CD4-positive, CD25-positive, alpha-beta regulatory T cell (primary cell): Measurements from ENCODE around the gene GIPR. TPM values are rescaled to one million over a fixed set of nuclear protein-coding genes. Genes with fewer than 3 reads are reported as not detected.
"Not testable (repeated sequence)": the region's sequence is repeated elsewhere in the genome, so short reads cannot be mapped to it uniquely, and the experiment has no call there.

Source experiments
- ATAC-seq, 2 donors: fragments of 150-1000 bp; cut with Tn5 transposase; one replicate each; pipeline ENCODE4 v1.10.0; 2021; ENCODE audit warnings: low read depth in 2 of 2, moderate number of reproducible peaks in 2 of 2, moderate library complexity in 1 of 2
- DNase-seq, 3 donors: peaks; one replicate each; pipeline versions ENCODE4 v3.0.0 to v3.0.0-alpha.2; 2012 to 2022; ENCODE audit warnings: mixed read lengths in 1 of 3
- H3K27ac ChIP-seq: one replicate; pipeline ENCODE4 v1.7.0; 2013; ENCODE audit warnings: mild to moderate bottlenecking, low read length; ENCODE audit not compliant: insufficient read depth, poor library complexity, severe bottlenecking
- H3K27me3 ChIP-seq: one replicate; pipeline ENCODE4 v1.7.0; 2013; ENCODE audit warnings: low read length; ENCODE audit not compliant: control insufficient read depth, insufficient read depth
- H3K36me3 ChIP-seq: one replicate; pipeline ENCODE4 v1.7.0; 2013; ENCODE audit warnings: mild to moderate bottlenecking, low read length, moderate library complexity; ENCODE audit not compliant: control insufficient read depth, insufficient read depth
- H3K4me1 ChIP-seq: 2 replicates; pipeline ENCODE4 v1.7.0; 2013; ENCODE audit warnings: mild to moderate bottlenecking, low read length; ENCODE audit not compliant: insufficient read depth, control insufficient read depth, poor library complexity, severe bottlenecking
- H3K4me3 ChIP-seq: one replicate; pipeline ENCODE4 v1.7.0; 2013; ENCODE audit warnings: low read depth, mild to moderate bottlenecking, low read length, moderate library complexity
- H3K9me3 ChIP-seq, 2 experiments: 1 replicate in 1 of 2; 2 replicates in 1 of 2; pipeline ENCODE4 v1.7.0; 2013; ENCODE audit warnings: low read length in 2 of 2, mild to moderate bottlenecking in 1 of 2, moderate library complexity in 1 of 2; ENCODE audit not compliant: control insufficient read depth in 2 of 2
- H3K27ac Mint-ChIP-seq, 3 donors: one replicate each; pipeline ENCODE4 v1.8.0; 2020 to 2022; ENCODE audit warnings: mild to moderate bottlenecking in 3 of 3, mixed read lengths in 3 of 3, moderate library complexity in 2 of 3
- H3K27me3 Mint-ChIP-seq: one replicate; pipeline ENCODE4 v1.8.0; 2022; ENCODE audit warnings: mild to moderate bottlenecking, mixed read lengths
- H3K36me3 Mint-ChIP-seq: one replicate; pipeline ENCODE4 v1.8.0; 2020; ENCODE audit warnings: mixed read lengths
- H3K4me1 Mint-ChIP-seq, 4 donors: one replicate each; pipeline ENCODE4 v1.8.0; 2020 to 2022; ENCODE audit warnings: mixed read lengths in 4 of 4, mild to moderate bottlenecking in 1 of 4
- H3K4me3 Mint-ChIP-seq, 4 donors: one replicate each; pipeline ENCODE4 v1.8.0; 2020 to 2022; ENCODE audit warnings: mild to moderate bottlenecking in 4 of 4, mixed read lengths in 4 of 4, moderate library complexity in 3 of 4
- H3K9me3 Mint-ChIP-seq, 7 donors: one replicate each; pipeline ENCODE4 v1.8.0; 2020 to 2022; ENCODE audit warnings: mixed read lengths in 7 of 7, mild to moderate bottlenecking in 3 of 7, moderate library complexity in 2 of 7
- polyA plus RNA-seq, 4 donors: library from polyadenylated mRNA; unstranded; fragments of 300-500 nt; fragmentation: Illumina TruSeq; gene quantifications; one replicate each; pipeline ENCODE4 v1.2.3, GENCODE V29; 2021
- total RNA-seq: library from RNA; stranded (reverse); gene quantifications from one replicate; pipeline ENCODE4 v1.2.3, GENCODE V29; 2022

Gene GIPR, protein sequence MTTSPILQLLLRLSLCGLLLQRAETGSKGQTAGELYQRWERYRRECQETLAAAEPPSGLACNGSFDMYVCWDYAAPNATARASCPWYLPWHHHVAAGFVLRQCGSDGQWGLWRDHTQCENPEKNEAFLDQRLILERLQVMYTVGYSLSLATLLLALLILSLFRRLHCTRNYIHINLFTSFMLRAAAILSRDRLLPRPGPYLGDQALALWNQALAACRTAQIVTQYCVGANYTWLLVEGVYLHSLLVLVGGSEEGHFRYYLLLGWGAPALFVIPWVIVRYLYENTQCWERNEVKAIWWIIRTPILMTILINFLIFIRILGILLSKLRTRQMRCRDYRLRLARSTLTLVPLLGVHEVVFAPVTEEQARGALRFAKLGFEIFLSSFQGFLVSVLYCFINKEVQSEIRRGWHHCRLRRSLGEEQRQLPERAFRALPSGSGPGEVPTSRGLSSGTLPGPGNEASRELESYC
- total RNA-seq: 9.3 TPM
- polyA plus RNA-seq: under 1 TPM in 3 of 4 donors, not detected in 1; 0.15 to 0.19 (median 0.17) TPM

DNA sequence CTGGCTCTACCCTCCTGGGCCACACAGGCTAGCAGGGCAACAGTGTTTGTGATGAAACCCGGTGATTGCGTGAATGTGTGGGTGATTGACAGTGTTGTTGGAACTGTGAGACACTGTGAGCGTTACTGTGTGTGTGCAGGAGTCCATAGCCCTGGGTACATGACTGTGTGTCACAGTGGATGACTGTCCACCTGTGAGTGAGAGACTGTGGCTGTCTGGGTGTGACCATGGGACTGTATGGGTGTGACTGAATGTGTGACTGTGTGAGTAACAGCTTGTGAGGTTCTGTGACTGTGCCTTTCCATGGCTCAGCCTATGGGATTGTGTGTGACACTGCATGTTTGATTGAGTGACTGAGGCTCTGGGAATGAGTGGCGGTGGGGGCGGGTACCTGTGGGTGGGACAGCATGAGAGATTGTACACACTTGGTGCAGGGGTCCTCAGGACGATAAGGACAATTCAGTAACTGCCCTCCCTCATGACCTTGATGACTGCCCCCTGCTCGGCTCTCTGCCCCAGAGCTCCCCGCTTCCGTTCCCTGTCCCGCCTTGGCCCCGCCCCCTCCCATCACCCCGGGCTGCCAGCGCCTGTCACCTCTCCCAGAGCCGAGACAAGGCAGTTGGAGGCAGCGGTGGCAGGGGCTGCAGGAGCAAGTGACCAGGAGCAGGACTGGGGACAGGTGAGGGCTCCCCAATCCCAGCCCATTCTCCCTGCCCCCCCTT lies at the start of gene GIPR:
Gene GIPR (plus strand): TSS at position 602 of the 722 bp plus-strand sequence. CDS start 1,300 bp downstream, outside the sequence.
- Mint-ChIP-seq H3K27me3 (peaks cover 7% of the 10 kb centered on the region), H3K36me3 (no peaks in the 10 kb centered on the region), H3K27ac (peak within 1 kb of the TSS; percentile 49 to 92 (median 83)), H3K4me3 (peak within 1 kb of the TSS; percentile 86 to 99 (median 88)), H3K4me1 (peaks cover 7 to 46% (median 22%) of the 10 kb centered on the region in 4 donors), H3K9me3 (no peaks in the 10 kb centered on the region)
- Histone ChIP-seq H3K4me3 (peak within 1 kb of the TSS; percentile 89), H3K27me3 (no peaks in the 10 kb centered on the region), H3K27ac (no peak within 1 kb of the TSS), H3K36me3 (no peaks in the 10 kb centered on the region), H3K9me3 (no peaks in the 10 kb centered on the region), H3K4me1 (peaks cover 24% of the 10 kb centered on the region)
- DNase-seq (peak in 2 of 3 donors; percentile 54 to 69), ATAC-seq (peak; percentile 45 to 61)

DNA sequence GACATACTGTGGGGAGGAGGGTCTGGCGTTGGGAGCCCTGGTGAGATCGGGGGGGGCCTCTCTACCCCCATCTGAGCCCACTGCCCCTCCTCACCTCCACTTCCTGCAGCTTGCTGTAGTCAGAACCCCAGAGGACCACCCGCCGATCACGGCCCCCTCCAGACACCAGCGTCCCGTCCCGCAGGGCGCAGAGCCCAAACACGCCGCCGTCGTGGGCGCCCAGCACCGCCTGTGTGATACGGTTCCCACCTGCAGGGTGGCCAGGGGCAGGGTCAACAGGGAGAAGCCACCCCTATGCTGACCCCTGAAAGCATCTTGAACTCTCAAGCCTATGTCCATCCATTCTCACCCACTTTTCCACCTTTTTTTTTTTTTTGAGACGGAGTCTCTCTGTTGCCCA lies 46.6 kb upstream of the GIPR start:
- ATAC-seq: no peak
- Mint-ChIP-seq H3K27me3 (no peaks in the 10 kb centered on the region), H3K9me3 (peaks cover 0 to 1% (median 0%) of the 10 kb centered on the region in 7 donors), H3K27ac (no peak overlapping the region), H3K4me1 (peaks cover 0 to 6% (median 0%) of the 10 kb centered on the region in 4 donors), H3K4me3 (no peak overlapping the region), H3K36me3 (peaks cover 23% of the 10 kb centered on the region)
- Histone ChIP-seq H3K36me3 (peaks cover 58% of the 10 kb centered on the region), H3K4me1 (no peaks in the 10 kb centered on the region), H3K27me3 (no peaks in the 10 kb centered on the region), H3K9me3 (no peaks in the 10 kb centered on the region), H3K27ac (no peak overlapping the region), H3K4me3 (no peak overlapping the region)
- no peak for DNase-seq

DNA sequence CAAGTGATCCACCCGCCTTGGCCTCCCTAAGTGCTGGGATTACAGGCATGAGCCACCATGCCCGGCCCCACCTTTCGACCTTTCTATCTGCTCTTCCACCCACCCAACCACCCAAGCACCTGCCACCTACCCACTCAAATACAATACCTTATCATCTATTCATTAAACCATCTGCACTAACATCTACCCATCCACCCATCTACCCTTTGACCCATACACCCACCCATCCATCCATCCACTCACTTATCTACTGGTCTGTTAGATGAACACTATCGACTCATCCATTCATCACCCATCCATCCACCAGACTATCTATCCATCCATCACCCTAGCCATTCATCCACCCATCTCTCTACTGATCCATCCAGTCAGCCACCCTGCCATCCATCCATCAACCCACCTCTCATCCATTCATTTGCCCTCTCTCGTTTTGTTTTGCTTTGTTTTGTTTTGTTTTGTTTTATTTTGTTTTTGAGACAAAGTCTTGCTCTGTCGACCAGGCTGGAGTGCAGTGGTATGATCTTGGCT lies 46.0 kb upstream of the GIPR start:
- Histone ChIP-seq H3K4me1 (no peaks in the 10 kb centered on the region), H3K4me3 (no peak overlapping the region), H3K27ac (no peak overlapping the region), H3K36me3 (peaks cover 63% of the 10 kb centered on the region), H3K9me3 (no peaks in the 10 kb centered on the region), H3K27me3 (no peaks in the 10 kb centered on the region)
- H3K9me3 Mint-ChIP-seq: peaks cover 0 to 1% (median 0%) of the 10 kb centered on the region in 7 donors
- H3K4me3 Mint-ChIP-seq: no peak overlapping the region
- DNase-seq (no peak), ATAC-seq (no peak)
- peaks cover 23% of the 10 kb centered on the region for H3K36me3 Mint-ChIP-seq
- H3K4me1 Mint-ChIP-seq: peaks cover 0 to 6% (median 0%) of the 10 kb centered on the region in 4 donors
- peak overlapping the region in 2 of 3 donors; percentile 64 to 90 for H3K27ac Mint-ChIP-seq
- H3K27me3 Mint-ChIP-seq: no peaks in the 10 kb centered on the region

DNA sequence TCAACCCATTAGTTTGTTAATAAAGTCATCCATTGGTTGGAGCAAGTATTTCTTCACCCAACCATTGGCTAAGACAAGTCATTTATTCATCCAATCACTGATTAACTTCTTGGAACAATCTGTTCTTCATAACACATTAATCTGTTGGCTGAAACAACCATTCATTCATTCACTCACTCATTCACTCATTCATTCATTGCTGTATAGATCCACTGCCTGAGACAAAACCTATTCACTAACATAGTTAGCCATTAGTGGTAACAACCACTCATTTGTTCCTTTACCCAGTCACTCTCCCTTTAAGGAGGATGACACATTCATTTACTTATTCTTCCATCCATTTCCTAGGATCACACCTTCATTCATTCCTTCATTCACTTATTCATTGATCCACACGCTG lies 44.0 kb upstream of the GIPR start:
- H3K4me3 ChIP-seq: no peak overlapping the region
- Mint-ChIP-seq H3K4me1 (peaks cover 0 to 6% (median 0%) of the 10 kb centered on the region in 4 donors), H3K27ac (no peak overlapping the region), H3K9me3 (peaks cover 0 to 1% (median 0%) of the 10 kb centered on the region in 7 donors), H3K36me3 (peaks cover 20% of the 10 kb centered on the region), H3K4me3 (no peak overlapping the region), H3K27me3 (no peaks in the 10 kb centered on the region)
- DNase-seq (no peak), ATAC-seq (no peak)
- H3K4me1 ChIP-seq: no peaks in the 10 kb centered on the region
- no peaks in the 10 kb centered on the region for H3K9me3 ChIP-seq
- H3K27ac ChIP-seq: no peak overlapping the region
- peaks cover 62% of the 10 kb centered on the region for H3K36me3 ChIP-seq
- H3K27me3 ChIP-seq: no peaks in the 10 kb centered on the region

DNA sequence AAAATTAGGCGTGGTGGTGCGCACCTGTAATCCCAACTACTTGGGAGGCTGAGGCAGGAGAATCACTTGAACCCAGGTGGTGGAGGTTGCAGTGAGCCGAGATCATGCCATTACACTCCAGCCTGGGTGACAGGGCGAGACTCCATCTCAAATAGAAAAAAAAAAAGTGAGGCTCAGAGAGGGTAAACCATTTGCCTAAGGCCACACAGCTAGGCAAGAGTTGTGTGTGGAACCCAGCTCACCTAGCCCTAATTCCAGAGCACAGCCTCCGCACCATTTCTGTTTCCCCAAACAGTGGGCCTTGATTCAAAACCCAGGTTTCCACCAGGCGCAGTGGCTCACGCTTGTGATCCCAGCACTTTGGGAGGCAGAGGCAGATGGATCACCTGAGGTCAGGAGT lies 39.8 kb upstream of the GIPR start:
- peaks cover 43% of the 10 kb centered on the region for H3K36me3 ChIP-seq
- H3K9me3 ChIP-seq, ATAC-seq, H3K4me1 Mint-ChIP-seq, DNase-seq, H3K27me3 Mint-ChIP-seq, H3K27me3 ChIP-seq, H3K9me3 Mint-ChIP-seq, H3K4me1 ChIP-seq, H3K4me3 ChIP-seq, H3K27ac ChIP-seq, H3K27ac Mint-ChIP-seq, H3K4me3 Mint-ChIP-seq: not testable (repeated sequence)
- peaks cover 12% of the 10 kb centered on the region for H3K36me3 Mint-ChIP-seq

DNA sequence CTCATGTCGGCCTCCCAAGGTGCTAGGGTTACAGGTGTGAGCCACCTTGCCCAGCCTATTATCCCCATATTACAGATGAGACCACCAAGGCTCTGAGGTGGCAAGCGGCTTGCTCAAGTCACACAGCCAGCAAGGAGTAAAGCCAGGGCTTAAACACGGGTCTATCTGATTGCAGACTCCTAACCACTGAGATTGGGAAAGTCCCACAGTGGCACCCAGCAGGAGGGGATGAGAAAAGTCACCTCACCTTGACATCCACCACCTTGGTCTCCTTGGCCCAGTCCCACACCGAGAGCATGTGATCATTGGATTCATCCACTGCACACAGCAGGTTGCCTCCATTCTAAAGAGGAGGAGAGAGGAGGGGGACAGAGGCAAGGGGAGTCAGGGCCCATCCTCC lies 38.3 kb upstream of the GIPR start:
- H3K4me3 Mint-ChIP-seq: no peak overlapping the region
- Histone ChIP-seq H3K27me3 (no peaks in the 10 kb centered on the region), H3K9me3 (no peaks in the 10 kb centered on the region), H3K4me1 (no peaks in the 10 kb centered on the region), H3K27ac (no peak overlapping the region), H3K4me3 (no peak overlapping the region), H3K36me3 (peaks cover 31% of the 10 kb centered on the region)
- H3K27ac Mint-ChIP-seq: peak overlapping the region in 2 of 3 donors; percentile 14 to 31
- ATAC-seq (no peak), DNase-seq (no peak)
- H3K9me3 Mint-ChIP-seq: no peaks in the 10 kb centered on the region
- H3K4me1 Mint-ChIP-seq: peaks cover 0 to 5% (median 0%) of the 10 kb centered on the region in 4 donors
- H3K27me3 Mint-ChIP-seq: no peaks in the 10 kb centered on the region
- H3K36me3 Mint-ChIP-seq: peaks cover 4% of the 10 kb centered on the region

DNA sequence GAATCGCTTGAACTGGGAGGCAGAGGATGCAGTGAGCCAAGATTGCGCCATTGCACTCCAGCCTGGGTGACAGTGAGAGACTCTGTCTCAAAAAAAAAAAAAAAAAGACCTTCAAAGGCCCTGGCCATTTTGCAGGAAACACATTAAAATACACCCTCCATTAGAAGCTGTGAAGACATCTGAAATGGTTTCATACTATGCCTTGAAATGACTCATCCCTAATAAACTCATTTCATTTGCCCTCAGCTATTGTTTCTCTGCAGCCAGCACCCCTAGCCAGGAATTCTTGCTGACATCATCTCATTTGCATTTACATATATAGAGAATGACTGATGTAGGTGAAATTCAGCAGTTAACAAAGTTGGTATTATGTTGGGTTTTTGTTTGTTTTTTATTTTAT lies 37.6 kb upstream of the GIPR start:
- no peaks in the 10 kb centered on the region for H3K27me3 Mint-ChIP-seq
- Histone ChIP-seq H3K4me3 (no peak overlapping the region), H3K36me3 (peaks cover 29% of the 10 kb centered on the region), H3K27ac (no peak overlapping the region), H3K4me1 (no peaks in the 10 kb centered on the region), H3K27me3 (no peaks in the 10 kb centered on the region), H3K9me3 (no peaks in the 10 kb centered on the region)
- ATAC-seq (no peak), DNase-seq (peak in 1 of 3 donors; percentile 47)
- H3K4me3 Mint-ChIP-seq: no peak overlapping the region
- H3K36me3 Mint-ChIP-seq: peaks cover 3% of the 10 kb centered on the region
- H3K9me3 Mint-ChIP-seq: no peaks in the 10 kb centered on the region
- H3K4me1 Mint-ChIP-seq: peaks cover 0 to 5% (median 0%) of the 10 kb centered on the region in 4 donors
- no peak overlapping the region for H3K27ac Mint-ChIP-seq
